Body of pancreas (tissue), 4 donors: ENCODE results near the gene MGLL.

ENCODE experiments used
- CTCF ChIP-seq, 7 experiments: fragments of 450-650 bp in 4 of 7; fragments of 200-600 bp in 3 of 7; sonication (generic) in 3 of 7; IDR thresholded peaks; one replicate each; pipeline ENCODE4 v1.5.1; 2016 to 2019; ENCODE audit warnings: antibody characterized with exemption in 7 of 7
- POLR2A ChIP-seq, 3 donors: fragments of 450-650 bp; IDR thresholded peaks; one replicate each; pipeline ENCODE4 v1.6.1; 2016; ENCODE audit warnings: antibody characterized with exemption in 3 of 3, mild to moderate bottlenecking in 2 of 3

GRCh38 chr3:127746400-127747057, 75.8 kb downstream of the MGLL start:
- no peak for TF ChIP-seq CTCF (IDR thresholded peaks at IDR 0.05)
- no peak for TF ChIP-seq POLR2A (IDR thresholded peaks at IDR 0.05)
